Measurements from ENCODE around the gene CREB3L2.

GRCh38 chr7:137934176-137934826 lies 67.6 kb downstream of the CREB3L2 start:
- no peak for TF ChIP-seq CTCF (IDR thresholded peaks at IDR 0.05)
- no peak for TF ChIP-seq JUN (CRISPR knock-in tag; IDR thresholded peaks at IDR 0.05)
- no peak for TF ChIP-seq IRF1 (CRISPR knock-in tag; IDR thresholded peaks at IDR 0.05)
- TF ChIP-seq ARID4B (CRISPR knock-in tag; IDR thresholded peaks at IDR 0.05; ENCODE audit: borderline replicate concordance): no peak
- no peak for TF ChIP-seq E2F5 (CRISPR knock-in tag; IDR thresholded peaks at IDR 0.05)
